ENCODE data around the gene DNAH1.
"Not testable (repeated sequence)": the region's sequence is repeated elsewhere in the genome, so short reads cannot be mapped to it uniquely, and the experiment has no call there.

The DNAH1 gene
- total RNA-seq = 94.9 to 159 (median 130) reads per million in 4 experiments

DNA sequence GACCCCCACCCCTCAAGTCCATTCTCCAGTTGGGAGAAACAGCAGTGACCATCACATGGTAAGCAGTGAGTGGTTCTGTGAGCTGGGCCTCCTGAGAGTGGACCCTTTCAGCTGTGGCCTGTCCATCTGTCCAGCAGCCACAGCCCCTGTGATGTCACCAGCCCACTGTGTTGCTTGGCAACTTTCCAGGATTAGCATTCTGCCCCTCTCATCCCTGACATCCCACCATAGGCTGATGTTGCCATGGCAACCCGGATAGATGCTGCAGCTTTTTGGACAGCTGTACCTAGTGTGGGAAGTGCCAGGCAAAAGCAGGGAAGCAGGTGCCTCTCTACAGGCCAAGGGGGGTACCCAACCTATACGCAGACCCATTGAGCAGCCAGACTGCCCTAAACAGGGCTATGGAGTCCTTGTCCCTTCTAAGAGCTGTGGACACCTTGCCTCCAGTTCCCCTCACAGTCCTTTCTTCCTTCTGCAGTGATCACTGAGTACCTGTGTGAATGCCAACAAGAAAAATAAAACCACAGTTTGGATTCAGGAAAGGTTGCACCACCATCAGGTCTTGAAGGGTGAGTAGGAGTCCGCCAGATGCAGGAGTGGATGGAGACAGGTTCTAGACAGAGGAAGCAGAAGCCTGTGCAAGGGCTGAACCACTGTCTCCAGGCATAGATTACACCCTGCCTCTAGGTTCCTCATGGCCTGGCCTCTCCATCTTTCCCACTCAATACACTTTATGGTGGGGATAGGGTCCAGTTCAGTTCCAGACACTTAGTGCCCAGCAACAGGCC lies at the start of gene DNAH1:
Gene DNAH1 (plus strand): TSS at position 343 of the 788 bp plus-strand sequence. CDS start 6,124 bp downstream, outside the sequence.
- DNase-seq = no peak

DNA sequence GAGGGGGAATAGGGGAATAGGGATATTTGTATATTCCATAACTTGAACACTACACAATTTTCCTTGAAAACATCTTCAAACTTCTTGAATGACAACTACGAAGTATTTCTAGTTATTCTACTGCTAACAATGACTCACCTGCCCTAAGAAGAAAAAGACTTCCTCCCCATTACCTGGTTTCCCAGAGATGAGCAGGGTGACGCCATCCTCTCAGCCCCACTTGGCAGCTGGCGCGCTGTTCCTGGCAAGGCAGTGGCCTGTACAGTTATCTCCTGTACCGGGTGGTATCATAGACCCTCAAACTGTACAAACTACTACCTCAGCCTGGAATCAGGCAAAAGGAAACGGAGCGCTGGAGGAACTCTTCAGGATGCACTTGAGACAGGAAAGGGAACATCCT lies 48.1 kb upstream of the DNAH1 start:
- DNase-seq = peak; percentile 16

DNA sequence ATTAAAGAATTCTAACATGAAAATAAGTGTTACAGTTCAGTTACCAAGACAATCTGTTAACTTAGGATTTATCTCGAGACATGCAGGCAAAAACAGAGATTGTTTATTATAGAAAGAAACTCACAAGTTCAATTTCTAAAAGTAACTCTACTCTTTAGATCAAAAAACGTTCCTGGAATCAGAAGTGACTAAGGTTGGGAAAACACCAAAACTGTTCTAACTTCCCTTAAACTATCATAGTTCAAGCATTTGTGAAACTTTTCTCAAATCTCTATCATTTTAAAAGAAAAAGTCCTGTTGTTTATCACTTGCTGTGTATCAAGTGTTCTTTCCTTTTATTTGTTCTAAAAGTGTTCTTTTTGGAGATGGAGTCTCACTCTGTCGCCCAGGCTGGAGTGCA lies 46.3 kb upstream of the DNAH1 start:
- no peak for DNase-seq

DNA sequence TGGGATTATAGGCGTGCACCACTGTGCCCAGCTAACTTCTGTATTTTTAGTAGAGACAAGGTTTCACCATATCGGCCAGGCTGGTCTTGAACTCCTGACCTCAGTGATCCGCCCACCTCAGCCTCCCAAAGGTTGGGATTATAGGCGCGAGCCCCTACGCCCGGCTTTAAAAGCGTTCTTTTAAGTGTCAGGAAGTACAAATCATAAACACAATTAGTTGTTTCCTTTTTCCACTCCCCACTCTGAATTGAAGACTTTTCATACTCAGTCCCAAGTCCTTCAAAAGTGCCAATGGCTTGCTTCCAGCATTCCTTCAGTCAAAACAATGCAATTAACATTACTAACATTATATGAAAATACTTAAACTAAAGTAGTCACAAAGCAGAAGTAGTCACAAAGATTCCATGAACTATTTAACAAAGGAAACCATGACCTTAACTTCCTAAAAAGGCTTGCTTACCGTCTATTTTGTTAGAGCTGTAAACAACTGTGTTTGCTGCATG lies 45.8 kb upstream of the DNAH1 start:
- no peak for DNase-seq

DNA sequence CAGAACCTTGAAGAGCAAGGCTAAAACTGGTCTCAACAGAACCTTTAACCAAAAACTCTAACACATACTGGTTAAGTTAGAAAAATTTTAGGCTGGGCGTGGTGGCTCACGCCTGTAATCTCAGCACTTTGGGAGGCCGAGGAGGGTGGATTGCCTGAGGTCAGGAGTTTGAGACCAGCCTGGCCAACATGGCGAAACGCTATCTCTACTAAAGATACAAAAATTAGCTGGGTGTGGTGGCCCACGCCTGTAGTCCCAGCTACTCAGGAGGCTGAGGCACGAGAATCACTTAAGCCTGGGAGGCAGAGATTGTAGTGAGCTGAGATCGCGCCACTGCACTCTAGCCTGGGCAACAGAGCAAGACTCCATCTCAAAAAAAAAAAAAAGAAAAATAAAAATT lies 43.9 kb upstream of the DNAH1 start:
- not testable (repeated sequence) for DNase-seq

DNA sequence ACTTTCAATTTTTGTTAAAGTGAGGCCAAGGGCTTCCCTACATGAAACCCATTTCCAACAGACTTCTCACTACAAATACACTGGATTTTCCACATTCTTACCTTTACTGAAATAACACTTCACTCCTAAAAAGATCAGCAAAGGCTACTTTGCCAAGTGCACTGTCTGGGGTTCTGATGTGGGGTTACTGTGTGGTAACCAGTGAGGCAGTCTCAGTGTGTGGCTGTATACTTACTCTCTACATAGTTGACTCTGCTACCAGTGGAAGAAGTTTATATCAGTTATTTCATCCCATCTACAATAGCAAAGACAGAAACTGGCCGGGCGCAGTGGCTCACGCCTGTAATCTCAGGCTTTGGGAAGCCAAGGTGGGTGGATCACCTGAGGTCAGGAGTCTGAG lies 43.3 kb upstream of the DNAH1 start:
- no peak for DNase-seq

DNA sequence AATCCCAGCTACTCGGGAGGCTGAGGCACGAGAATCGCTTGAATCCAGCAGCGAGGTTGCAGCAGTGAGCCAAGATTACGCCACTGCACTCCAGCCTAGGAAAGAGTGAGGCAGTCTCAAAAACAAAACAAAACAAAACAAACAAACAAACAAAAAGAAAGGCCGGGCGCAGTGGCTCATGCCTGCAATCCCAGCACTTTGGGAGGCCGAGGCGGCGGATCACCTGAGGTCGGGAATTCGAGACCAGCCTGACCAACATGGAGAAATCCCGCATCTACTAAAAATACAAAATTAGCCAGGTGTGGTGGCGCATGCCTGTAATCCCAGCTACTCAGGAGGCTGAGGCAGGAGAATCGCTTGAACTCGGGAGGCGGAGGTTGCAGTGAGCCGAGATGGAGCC lies 41.3 kb upstream of the DNAH1 start:
- not testable (repeated sequence) for DNase-seq

DNA sequence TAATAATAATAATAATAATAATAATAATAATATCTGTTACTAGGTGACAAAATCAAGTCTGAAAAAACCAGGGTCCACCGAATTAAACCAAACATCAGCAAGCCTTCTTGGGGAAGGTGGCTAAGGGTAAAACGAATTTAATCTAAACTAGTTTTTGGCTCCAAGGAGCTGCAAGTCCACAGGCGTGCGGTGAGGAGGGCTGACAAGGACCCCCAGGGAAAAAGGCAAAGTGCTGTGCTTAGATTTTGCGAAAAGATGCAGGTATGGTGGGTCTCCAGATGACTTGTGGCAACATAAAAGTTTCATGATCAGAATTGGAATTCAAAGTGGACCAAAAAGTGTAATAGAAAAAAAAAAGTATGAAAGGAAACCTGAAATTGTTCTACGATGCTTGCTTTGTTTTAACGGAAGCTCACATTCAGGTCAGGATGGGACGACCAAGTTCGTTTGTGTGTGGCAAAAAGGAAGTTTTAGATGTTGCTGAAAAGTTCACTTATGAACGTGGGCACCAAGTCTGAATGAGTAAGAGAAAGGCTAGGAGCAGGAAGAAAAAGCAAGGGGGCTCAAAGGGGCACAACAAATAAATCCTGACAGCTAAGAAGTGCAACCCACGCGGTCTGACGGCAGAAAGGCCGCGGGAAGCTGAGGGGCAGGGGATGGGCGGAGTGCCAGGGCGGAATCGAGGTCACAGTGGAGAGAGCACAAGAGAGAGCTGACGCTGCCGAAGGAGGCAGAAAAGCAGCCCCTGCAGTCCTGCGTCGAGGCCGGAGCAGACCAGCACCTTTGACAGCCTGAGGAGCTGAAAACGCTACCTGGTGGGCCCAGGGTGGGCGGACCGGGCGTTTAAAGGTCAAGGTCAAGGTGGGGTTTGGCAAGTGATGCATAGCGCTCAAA lies 38.8 kb upstream of the DNAH1 start:
- peak; percentile 44 for DNase-seq

DNA sequence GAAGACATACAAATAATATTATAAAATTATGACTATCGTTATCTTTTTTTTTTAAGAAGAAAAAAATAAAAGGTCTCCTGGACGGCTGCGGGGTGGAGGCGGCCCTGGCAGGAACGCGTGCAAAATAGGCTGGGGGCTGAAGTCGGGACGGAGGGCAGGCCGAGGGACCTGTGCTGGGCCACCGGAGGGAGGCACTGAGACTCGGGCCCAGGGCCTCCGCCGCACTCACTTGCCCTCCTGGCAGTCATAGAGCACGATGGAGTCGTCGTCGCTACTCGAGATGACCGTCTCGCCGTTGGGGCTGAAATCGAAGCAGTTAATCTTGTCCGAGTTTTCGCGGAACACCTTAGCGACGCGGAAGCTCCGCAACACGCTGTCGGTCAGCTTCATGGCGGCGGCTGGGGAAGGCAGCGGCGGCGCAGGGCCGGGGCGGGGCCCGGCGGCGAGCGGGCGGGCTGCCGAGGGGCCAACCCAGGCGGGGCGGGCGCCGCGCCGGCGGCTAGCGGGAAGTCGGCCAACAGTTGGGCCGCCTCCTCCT lies 38.1 kb upstream of the DNAH1 start:
- peak; percentile 56 for DNase-seq

DNA sequence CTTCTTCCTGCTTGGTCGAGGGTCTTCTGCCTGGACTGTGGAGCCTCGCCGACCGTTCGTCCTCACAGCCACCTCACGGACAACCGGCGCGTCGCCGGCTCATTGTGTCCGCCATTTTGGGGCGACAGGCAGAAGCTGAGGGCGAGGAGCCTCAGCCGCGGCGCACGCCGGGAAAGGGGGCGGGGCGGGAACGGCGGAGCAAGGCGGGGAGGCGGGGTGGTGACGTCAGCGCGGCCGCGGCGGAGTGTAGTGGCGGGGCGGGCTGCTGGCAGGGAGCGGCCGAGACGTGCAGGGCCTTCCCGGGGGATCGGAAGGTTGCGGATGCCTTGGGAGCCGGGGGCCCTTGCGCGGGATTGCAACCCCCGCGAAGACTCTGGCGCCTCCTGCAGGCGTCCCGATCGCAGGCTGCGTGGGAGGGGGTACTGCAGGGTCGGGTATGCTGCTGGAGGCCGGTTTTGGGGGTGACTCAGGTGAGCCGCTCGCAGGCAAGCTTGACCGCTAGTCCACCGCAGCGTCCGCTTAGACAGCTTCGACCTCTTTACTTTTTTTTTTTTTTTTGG lies 37.5 kb upstream of the DNAH1 start, which contains the start of gene WDR82:
Gene WDR82 (minus strand): TSS at position 140 of the 560 bp plus-strand sequence. CDS start 288 bp downstream, outside the sequence.
- DNase-seq = peak; percentile 93

DNA sequence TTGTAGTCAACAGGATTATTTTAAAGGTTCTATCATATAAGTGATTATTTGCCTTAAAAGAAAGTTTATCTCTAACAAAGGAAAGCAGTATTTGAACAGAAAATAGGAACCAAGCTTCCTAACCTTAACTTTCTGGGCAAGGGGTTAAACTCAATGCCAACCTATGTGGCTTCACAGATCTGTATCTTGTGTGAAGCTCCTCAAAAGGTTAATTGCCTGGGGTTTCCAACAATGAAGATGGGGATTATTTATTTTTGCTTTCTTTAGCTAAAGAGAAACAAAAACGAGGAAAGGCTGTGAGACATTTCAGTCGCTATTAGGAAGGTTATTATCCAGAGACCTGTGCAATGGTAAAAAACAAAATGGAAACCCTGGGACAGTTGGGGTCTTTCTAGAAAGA lies 36.5 kb upstream of the DNAH1 start:
- DNase-seq = no peak

DNA sequence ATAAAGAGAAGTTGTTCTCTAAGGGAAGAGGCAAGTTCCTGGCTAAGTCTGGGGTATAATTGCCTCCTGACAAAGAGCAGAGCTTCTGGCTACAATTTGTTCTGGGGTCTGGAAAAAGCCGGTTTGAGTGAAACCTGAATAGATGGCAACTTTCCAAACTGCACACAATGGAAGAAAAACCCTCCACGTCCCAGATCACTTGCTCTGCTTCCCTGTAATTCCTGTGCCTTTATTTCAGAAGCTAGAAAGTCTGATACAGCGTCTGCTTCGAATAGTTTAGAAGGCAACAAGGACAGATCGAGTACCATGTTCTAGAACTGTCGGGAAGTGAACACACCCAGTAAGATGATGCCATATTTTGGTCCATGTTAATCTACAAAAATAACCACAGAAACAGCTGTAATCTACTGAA lies 36.1 kb upstream of the DNAH1 start:
- DNase-seq = no peak

DNA sequence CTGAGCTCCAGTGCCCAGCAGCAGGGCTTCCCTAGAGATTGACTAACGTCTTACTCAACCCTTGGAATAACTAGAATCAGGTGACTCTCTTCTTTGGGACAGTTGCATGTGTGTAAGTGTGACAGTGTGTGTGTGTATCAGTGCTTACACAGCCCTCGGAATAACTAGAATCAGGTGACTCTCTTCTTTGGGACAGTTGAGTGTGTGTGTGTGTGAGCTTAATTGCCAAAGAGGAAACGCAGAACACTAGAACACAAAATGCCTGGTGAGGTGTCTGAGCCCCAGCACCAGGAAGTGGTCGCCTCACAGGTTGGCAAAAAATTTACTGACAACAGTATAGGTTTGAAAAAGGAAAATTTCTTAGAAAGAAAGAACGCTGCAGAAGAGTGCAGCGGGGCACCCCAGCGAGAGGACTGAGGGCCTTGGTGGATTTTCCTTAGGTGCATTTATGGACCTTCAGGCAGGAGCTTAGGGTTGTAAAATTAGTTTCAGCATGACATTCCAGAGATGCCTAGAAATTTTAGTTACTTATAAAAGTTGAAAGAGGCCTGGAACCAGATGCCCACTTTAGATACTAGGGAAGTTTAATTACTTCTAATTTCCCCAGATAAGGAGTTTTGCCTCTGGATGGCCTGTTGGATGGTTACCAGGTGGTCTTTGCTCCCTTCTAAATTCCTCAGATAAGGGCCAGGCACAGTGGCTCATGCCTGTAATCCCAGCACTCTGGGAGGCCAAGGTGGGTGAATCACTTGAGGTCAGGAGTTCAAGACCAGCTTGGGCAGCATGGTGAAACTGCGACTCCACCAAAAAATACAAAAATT lies 33.9 kb upstream of the DNAH1 start:
- DNase-seq = no peak

DNA sequence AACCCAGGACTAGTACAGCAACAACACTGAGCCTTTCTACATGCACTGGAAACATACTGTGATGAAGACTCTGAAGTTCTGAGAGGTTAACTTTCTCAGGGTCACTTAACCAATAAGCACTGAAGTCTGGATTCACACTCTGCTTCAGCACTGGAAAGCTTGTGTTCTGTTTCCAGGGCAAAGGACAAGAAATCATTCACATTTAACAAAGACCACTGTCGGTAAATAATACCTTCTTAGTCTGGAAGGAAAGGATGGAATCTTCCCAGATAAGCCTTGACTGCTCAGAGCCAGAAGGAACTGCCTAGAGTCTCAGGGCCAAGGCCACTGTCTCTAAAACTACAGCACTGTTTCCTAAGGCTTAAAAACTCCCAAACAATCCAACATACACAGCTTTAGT lies 32.8 kb upstream of the DNAH1 start:
- DNase-seq = no peak

DNA sequence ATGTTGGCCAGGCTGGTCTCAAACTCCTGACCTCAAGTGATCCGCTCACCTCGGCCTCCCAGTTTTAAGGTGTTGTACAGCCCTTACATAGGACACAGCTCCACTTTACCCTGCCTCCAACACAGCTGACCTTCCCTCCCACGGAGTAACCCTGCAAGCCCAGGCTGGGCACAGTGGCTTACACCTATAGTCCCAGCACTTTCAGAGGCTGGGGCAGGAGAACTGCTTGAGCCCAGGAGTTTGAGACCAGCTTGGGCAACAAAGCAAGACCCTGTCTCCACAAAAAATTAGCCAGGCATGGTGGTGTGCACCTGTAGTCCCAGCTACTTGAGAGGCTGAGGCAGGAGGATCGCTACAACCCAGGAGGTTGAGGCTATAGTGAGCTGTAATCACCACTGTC lies 32.1 kb upstream of the DNAH1 start:
- not testable (repeated sequence) for DNase-seq

DNA sequence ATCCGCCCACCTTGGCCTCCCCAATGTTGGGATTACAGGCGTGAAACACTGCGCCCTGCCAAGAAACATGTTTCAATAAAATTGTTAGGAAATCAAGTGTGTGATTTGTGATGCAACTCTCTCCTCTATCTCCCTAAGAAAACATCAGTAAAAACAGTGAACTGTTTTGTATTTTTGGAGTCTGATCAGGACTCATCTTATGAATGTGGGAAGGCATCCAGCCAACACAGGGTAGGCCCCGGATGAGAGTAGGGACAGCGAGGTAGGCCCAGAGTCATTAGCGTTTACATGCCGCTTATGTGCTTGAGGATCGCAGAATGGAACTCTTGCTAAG lies 29.4 kb upstream of the DNAH1 start:
- DNase-seq = no peak

DNA sequence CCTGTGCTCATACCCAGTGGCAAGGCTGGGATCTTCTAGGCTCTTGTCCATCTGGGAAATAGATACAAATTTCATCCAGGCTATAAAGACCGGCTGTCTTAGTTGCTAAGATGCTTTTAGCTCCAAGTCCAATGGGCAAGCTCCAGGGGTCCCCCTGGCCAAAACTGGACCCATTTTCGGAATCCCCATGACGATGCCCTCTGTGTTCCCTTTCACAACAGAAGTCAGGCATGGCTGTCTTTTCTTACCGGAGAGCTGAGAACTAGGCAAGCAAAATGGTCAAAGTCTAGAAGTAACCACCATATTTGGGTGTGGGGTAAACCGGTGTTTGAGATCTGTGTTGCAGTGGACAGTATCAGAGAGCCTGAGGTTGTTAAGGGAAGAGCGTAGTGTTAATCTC lies 27.4 kb upstream of the DNAH1 start:
- DNase-seq = no peak

DNA sequence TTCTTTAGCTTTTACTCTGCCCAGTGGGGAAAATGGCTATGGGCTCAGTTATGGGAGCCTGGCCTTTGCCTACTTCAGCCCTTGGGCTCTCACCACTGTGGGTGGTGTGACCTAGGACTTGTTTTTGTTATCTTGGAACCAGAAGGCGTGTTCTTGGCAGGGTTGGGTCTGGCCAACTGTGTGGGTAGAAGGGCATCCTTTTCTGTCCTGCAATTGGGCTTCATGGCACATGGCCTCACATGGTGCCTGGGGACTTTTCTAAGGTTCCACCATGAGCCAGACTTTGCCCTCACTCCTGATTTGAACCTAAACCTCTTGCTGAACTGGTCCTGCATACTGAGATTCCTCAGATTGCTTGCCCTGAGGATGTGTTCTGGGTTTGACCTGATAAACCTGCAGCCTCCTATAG lies 26.8 kb upstream of the DNAH1 start:
- DNase-seq = no peak

DNA sequence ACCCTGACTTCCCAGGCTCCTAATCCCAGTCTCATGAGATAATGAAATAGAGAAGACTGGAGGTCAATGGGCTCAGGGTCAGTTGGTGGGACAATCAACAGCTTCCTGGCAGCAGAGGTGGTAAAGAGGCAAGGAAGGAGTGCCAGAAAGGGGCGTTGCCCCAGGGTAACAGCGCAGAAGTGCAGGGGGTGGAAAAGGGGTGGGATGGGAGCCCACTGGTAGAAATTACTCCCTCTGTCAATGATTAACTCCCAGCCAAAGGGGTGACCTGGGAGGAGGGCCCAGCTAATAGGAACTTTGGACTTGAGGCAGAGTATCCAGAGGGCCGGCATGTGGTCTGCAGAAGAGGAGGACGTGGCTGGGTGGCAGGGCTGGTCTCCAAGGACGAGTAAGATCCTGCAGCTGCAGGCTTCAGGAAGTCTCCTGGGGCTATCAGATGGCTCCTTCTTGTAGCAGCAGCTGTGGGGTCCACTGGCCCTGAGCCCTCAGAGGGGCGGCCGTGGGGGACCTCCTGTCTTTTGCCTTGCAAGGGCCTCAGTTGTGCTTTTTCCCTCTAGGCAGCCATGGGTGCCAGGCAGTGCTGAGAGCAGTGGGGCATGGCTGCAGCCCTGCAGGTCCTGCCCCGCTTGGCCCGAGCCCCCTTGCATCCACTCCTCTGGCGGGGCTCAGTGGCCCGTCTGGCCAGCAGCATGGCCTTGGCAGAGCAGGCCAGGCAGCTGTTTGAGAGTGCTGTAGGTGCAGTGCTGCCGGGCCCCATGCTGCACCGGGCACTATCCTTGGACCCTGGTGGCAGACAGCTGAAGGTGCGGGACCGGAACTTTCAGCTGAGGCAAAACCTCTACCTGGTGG lies 26.1 kb upstream of the DNAH1 start:
- no peak for DNase-seq

DNA sequence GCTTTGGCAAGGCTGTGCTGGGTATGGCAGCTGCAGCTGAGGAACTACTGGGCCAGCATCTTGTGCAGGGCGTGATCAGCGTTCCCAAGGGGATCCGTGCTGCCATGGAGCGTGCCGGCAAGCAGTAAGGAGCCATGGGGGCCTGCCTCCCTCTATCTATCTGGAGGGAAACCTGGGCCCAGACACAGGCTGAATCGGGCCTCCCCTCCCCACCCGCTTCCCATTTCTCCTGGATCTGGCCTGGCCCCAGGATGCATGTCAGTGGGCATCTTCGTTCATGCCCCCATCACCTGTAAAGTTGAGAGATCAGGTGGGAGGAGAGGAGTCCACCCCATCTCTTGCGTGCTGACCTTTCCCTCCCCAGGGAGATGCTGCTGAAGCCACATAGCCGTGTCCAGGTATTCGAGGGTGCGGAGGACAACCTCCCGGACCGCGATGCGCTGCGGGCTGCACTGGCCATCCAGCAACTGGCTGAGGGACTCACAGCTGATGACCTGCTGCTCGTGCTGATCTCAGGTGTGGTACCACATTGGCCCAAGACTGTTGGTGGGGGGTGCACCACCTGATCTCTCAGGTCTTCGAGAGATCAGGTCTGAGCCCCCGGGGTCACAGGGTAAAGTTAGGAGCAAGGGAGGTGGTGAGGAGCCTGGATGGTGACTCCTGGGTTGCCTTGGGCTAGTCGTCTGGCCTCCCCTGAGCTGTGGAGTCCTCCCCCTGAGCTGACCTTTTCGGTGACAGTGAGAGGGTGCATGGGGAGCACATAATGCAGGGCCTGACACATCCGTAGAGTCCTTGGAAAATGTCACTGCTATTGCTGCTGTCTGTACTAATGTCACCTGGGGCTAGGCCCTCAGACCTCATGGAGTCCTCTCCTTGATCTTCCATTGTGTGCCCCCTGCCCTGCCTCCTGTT lies 25.3 kb upstream of the DNAH1 start:
- DNase-seq = no peak

Data from effector CD8-positive, alpha-beta T cell (primary cell).